NT2/D1 (cell line): ENCODE measurements around the gene PRDX6.

Experiments used
- SUZ12 ChIP-seq: IDR thresholded peaks from 2 replicates; pipeline ENCODE4 v1.6.1; 2011; ENCODE audit not compliant: insufficient read length, insufficient read depth; ENCODE audit errors: extremely low read depth
- ZNF274 ChIP-seq: IDR thresholded peaks from 2 replicates; pipeline ENCODE4 v1.6.1; 2011; ENCODE audit warnings: mild to moderate bottlenecking, low read depth, low read length

- TF ChIP-seq SUZ12 (no peak), ZNF274 (no peak)
These were observed 360 bp upstream of the PRDX6 start for GRCh38 chr1:173476665-173477285.
